Measurements from ENCODE around the gene TMTC1.

GRCh38 chr12:29818916-29819623 lies 35.3 kb upstream of the TMTC1 start:
- TF ChIP-seq CTCF (IDR thresholded peaks at IDR 0.05; ENCODE audit: low read length) = no peak
- no peak for TF ChIP-seq EZH2 (IDR thresholded peaks at IDR 0.05; ENCODE audit: borderline replicate concordance, low read length)

Data from OCI-LY1 (cell line).